ENCODE results near the gene VEPH1.

The VEPH1 gene

DNA sequence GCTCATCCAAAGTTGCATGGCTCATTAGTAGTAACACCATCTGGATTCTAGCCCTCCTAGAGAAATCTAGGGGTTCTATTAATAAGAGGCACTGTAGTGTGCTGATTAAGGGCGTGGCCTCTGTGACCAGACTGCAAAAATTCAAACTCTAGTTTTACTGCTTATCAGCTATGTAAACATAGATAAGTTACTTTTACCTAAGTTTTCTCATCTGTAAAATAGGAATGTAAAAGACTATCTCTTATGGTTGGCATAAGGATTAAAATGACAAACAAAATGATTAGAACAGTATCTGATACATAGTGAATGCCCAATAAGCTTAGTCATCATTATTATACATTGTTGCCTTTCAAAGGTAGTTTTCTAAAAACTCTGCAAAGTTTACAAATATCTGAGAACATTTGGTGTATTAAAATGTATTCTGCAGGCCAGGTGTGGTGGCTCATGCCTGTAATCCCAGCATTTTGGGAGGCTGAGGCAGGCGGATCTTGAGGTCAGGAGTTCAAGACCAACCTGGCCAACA is 62.1 kb downstream of the VEPH1 start:
- TF ChIP-seq, protein P1, sequence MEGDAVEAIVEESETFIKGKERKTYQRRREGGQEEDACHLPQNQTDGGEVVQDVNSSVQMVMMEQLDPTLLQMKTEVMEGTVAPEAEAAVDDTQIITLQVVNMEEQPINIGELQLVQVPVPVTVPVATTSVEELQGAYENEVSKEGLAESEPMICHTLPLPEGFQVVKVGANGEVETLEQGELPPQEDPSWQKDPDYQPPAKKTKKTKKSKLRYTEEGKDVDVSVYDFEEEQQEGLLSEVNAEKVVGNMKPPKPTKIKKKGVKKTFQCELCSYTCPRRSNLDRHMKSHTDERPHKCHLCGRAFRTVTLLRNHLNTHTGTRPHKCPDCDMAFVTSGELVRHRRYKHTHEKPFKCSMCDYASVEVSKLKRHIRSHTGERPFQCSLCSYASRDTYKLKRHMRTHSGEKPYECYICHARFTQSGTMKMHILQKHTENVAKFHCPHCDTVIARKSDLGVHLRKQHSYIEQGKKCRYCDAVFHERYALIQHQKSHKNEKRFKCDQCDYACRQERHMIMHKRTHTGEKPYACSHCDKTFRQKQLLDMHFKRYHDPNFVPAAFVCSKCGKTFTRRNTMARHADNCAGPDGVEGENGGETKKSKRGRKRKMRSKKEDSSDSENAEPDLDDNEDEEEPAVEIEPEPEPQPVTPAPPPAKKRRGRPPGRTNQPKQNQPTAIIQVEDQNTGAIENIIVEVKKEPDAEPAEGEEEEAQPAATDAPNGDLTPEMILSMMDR (IDR thresholded peaks at IDR 0.05), result no peak

DNA sequence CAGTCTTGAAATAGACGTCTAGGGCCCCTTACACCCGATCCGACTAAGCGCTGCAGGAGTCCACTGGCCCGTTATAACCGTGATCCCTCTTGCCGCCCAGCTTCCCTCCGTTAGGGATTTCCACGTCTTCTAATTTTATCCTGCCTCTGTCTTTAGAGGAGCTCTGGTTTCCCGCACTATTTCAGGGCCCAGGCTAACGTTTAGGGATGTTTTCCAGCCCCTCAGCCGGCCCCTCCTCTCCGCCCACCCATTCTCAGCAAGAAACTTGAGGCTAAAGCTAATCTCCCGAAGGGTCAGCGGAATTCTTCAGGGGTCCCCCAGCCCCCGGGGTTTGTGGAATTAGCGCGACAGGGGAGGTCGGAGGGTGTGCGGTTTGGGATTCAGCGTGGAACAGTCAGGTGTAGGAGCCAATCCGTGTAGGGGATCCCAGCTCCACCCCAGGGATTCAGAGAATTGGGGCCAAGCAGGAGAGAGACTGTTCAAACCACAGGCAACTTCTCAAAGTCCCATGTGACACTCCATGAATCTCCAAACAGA is 65.0 kb downstream of the VEPH1 start:
- TF ChIP-seq, protein P1 (IDR thresholded peaks at IDR 0.05), result no peak

DNA sequence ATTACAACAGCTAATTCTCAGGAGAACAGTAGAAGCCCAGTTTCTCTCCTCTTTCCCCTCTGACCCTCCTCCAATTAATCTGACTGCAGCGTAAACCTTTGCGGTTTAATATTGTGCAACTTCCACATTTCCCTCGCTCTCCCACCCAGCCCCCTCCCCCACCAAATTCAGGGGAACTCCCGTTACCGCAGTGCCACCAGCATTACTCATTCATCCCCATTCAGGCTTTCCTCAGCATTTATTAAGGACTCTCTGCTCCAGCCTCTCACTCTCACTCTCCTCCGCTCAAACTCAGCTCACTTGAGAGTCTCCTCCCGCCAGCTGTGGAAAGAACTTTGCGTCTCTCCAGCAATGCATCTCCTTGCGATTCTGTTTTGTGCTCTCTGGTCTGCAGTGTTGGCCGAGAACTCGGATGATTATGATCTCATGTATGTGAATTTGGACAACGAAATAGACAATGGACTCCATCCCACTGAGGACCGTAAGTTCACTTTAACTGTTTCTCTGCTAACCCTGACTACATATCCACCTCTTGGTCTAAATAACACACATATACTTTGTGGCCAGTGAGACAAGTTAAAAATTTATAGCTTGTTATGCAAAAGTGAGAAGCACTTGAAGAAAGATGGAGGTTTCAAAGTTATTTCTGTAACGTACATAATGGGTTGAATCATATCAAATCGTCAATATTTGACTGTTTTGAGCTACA is 66.5 kb downstream of the VEPH1 start, which contains the start of gene PTX3:
TSS of gene PTX3 (plus strand) at position 268 of the 709 bp plus-strand sequence. CDS start at position 352, 84 bp downstream.
- TF ChIP-seq, protein P1 (IDR thresholded peaks at IDR 0.05), result no peak

DNA sequence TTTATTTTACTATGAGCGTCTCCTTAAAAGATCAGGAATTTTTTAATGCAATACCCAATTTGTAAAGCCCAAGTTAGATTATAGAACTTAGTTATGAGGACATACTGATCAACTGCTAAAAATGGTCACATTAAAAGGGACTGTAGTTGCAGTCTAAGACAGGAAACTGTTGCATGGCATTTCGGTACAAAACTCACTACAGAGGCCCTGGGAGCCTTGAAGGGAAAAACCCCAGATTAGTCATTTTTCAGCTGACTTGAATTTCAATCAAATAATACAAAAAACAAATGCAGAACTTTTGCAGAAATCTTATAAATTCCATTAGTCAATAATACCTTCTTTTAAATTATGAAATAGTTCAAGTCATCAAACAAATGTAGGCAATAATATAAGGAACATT is 73.5 kb downstream of the VEPH1 start:
- TF ChIP-seq, protein P1 (IDR thresholded peaks at IDR 0.05), result no peak

DNA sequence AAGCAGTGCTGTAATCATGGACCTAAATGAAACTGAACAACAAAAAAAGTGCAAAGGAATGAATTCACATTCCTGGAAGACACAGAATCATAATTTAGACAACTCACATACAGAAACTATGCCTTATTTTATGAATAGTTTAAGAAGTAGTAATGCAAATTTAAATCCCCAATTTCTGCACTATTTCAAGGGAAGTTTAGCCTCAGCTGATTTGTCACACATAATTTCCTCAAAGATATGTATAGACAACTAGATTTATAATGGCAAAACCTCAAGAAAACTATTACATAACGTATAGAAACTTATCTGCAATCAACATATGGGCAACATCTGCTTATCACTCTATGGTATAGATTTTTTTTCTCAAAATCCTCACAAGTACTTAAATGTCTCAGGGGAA is 74.4 kb downstream of the VEPH1 start:
- TF ChIP-seq, protein P1 (IDR thresholded peaks at IDR 0.05), result no peak

DNA sequence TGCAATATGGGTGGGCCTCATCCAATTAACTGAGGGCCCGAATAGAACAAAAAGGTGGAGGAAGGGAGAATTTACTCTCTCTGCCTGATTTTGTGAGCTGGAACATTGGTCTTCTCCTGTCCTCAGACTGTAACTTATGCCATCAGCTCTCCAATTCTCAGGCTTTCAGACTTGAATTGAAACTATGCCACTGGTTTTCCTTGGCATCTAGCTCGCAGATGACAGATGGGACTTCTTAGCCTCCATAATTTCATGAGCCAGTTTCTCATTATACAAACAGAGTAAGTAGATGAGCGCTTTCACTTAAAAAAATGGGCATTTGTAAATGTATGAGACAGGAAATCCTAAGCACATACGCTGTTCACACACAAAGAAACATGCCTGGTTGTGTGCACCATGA is 75.3 kb downstream of the VEPH1 start:
- TF ChIP-seq, protein P1 (IDR thresholded peaks at IDR 0.05), result no peak

DNA sequence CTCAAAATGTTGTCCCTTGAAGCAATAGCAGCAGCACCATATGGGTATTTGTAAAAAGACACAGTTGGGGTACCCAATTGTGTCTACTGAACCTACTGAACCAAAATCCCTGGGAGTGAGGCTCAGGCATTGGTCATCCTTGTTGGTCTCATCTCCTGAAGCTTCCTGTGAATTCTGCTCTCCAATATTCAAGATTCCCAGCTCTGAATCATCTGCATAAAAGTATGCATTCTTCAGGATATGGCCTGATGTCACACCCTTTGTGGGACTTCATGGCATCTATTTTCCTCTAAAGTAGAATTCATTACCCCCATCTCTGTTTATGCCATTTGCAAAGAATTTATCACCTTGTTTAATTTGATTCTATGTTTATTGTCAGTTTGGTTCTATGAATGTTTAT is 79.9 kb downstream of the VEPH1 start:
- TF ChIP-seq, protein P1 (IDR thresholded peaks at IDR 0.05), result no peak

Data from LNCAP (cell line).